K562 (cell line): Measurements from ENCODE around the gene PCNX2. TPM values are rescaled to one million over a fixed set of nuclear protein-coding genes. Genes with fewer than 3 reads are reported as not detected.

Experiments used
- ATAC-seq: fragments of 200-7000 bp; cut with Tn5 transposase; 3 replicates; pipeline ENCODE4 v1.9.1; 2020; ENCODE audit warnings: moderate library complexity
- BruUV-seq: library from RNA; stranded (reverse); fragments of 400-500 nt; replicated peaks from 2 replicates; lab custom pipeline; 2021; lab: Mats Ljungman, UMichigan
- CTCF ChIA-PET: fragments of 300-600 bp; formaldehyde crosslinking; extraction: SDS; loops from one replicate; lab custom pipeline; 2021; ENCODE audit warnings: low intra/inter-chr PET ratio; lab: Yijun Ruan, JAX
- POLR2A ChIA-PET: fragments of 300-600, 350-650 bp; sonication (Branson Sonifier 250); formaldehyde crosslinking; extraction: SDS; loops from one replicate; lab custom pipeline; 2021; ENCODE audit warnings: antibody characterized with exemption, inconsistent platforms; lab: Yijun Ruan, JAX
- DNase-seq, 4 experiments: peaks; one replicate each; pipeline versions ENCODE4 v3.0.0 to v3.0.0-alpha.2; 2011 to 2018; ENCODE audit warnings: low spot score in 3 of 4, mixed read lengths in 3 of 4; ENCODE audit errors: extremely low read depth in 1 of 4
- FAIRE-seq: peaks from 2 replicates; lab custom pipeline; 2011; peaks lifted over from hg19 to GRCh38; lab: Jason Lieb, UNC
- H2AFZ ChIP-seq: 2 replicates; pipeline ENCODE4 v1.6.0; 2011; ENCODE audit warnings: low read depth, low read length, control low read depth, inconsistent platforms
- H3K27ac ChIP-seq: fragments of 200-600 bp; 3 replicates; pipeline ENCODE4 v1.8.0; 2011; ENCODE audit warnings: low read depth, mild to moderate bottlenecking, control low read depth, inconsistent platforms, low read length, moderate library complexity, mixed read lengths; ENCODE audit errors: extremely low read depth
- H3K27me3 ChIP-seq, 2 experiments: fragments of 300-600 bp in 1 of 2; 2 replicates in 1 of 2; 3 replicates in 1 of 2; pipeline versions ENCODE4 v1.6.0 to v1.8.0; 2011; ENCODE audit warnings: inconsistent platforms in 2 of 2, low read length in 2 of 2, mild to moderate bottlenecking in 1 of 2, mixed read lengths in 1 of 2, moderate library complexity in 1 of 2; ENCODE audit not compliant: control insufficient read depth in 2 of 2, insufficient read depth in 2 of 2
- H3K36me3 ChIP-seq: fragments of 300-600 bp; 3 replicates; pipeline ENCODE4 v1.8.0; 2011; ENCODE audit warnings: mild to moderate bottlenecking, low read length, inconsistent platforms; ENCODE audit not compliant: control insufficient read depth, insufficient read depth
- H3K4me1 ChIP-seq, 2 experiments: fragments of 200-600 bp in 1 of 2; replicated peaks in 1 of 2; 2 replicates in 1 of 2; 3 replicates in 1 of 2; pipeline versions ENCODE4 v1.5.1 to v1.8.0; 2011; ENCODE audit warnings: inconsistent platforms in 2 of 2, low read length in 2 of 2, mild to moderate bottlenecking in 1 of 2, mixed read lengths in 1 of 2, moderate library complexity in 1 of 2; ENCODE audit not compliant: control insufficient read depth in 2 of 2, insufficient read depth in 2 of 2
- H3K4me2 ChIP-seq: 2 replicates; pipeline ENCODE4 v1.6.1; 2011; ENCODE audit warnings: low read length, control low read depth, inconsistent platforms, mixed read lengths; ENCODE audit not compliant: insufficient read depth
- H3K4me3 ChIP-seq: fragments of 200-600 bp; sonication (generic), shearing (Covaris generic); 2 replicates; pipeline ENCODE4 v1.5.1; 2016; ENCODE audit warnings: control low read depth, inconsistent platforms
- H3K79me2 ChIP-seq: fragments of 200-600 bp; 3 replicates; pipeline ENCODE4 v1.8.0; 2011; ENCODE audit warnings: low read length, inconsistent platforms; ENCODE audit not compliant: control insufficient read depth, insufficient read depth
- H3K9ac ChIP-seq, 2 experiments: 2 replicates each; pipeline versions ENCODE4 v1.6.0 to v1.6.1; 2011; ENCODE audit warnings: low read depth in 2 of 2, low read length in 2 of 2, control low read depth in 1 of 2, inconsistent platforms in 1 of 2, mild to moderate bottlenecking in 1 of 2, mixed read lengths in 1 of 2; ENCODE audit not compliant: insufficient read depth in 1 of 2
- H3K9me1 ChIP-seq: one replicate; pipeline ENCODE4 v1.6.0; 2011; ENCODE audit warnings: inconsistent platforms, mild to moderate bottlenecking, low read length, moderate library complexity; ENCODE audit not compliant: control insufficient read depth, insufficient read depth
- H3K9me3 ChIP-seq: replicated peaks from 2 replicates; pipeline ENCODE4 v1.5.1; 2011; ENCODE audit warnings: low read depth, low read length, inconsistent platforms; ENCODE audit not compliant: control insufficient read depth, insufficient read depth
- H4K20me1 ChIP-seq: replicated peaks from 2 replicates; pipeline ENCODE4 v1.6.1; 2011; ENCODE audit warnings: low read length, inconsistent platforms, mixed read lengths; ENCODE audit not compliant: control insufficient read depth, insufficient read depth
- C11orf30 ChIP-seq: fragments of 450-650 bp; IDR thresholded peaks from 2 replicates; pipeline ENCODE4 v1.6.1; 2016; ENCODE audit warnings: low read depth, mild to moderate bottlenecking
- CHD7 ChIP-seq: fragments of 200-600 bp; sonication (generic); IDR thresholded peaks from one replicate; pipeline ENCODE4 v1.6.1; 2012; ENCODE audit warnings: mild to moderate bottlenecking, low read depth, low read length, inconsistent platforms
- FOXK1 ChIP-seq: sonication (generic); formaldehyde crosslinking; IDR thresholded peaks from 2 replicates; pipeline ENCODE4 v1.8.0; 2022; ENCODE audit warnings: missing genetic modification reagents, mild to moderate bottlenecking, borderline replicate concordance
- GTF2A2 ChIP-seq: IDR thresholded peaks from 2 replicates; pipeline ENCODE4 v1.6.1; 2016; ENCODE audit warnings: mild to moderate bottlenecking, missing genetic modification characterization, missing compliant biosample characterization
- MAFF ChIP-seq: IDR thresholded peaks from 2 replicates; pipeline ENCODE4 v1.6.1; 2012; ENCODE audit warnings: low read length, improper control_type of control experiment
- MCM2 ChIP-seq: fragments of 450-650 bp; IDR thresholded peaks from 2 replicates; pipeline ENCODE4 v1.6.1; 2017; ENCODE audit warnings: low read depth, mild to moderate bottlenecking
- MED1 ChIP-seq: sonication (generic); formaldehyde crosslinking; IDR thresholded peaks from 2 replicates; pipeline ENCODE4 v1.8.1; 2023; ENCODE audit warnings: missing genetic modification reagents, borderline replicate concordance
- PHB2 ChIP-seq: fragments of 450-650 bp; IDR thresholded peaks from 2 replicates; pipeline ENCODE4 v1.6.1; 2017; ENCODE audit warnings: low read depth
- PURB ChIP-seq: sonication (generic); formaldehyde crosslinking; IDR thresholded peaks from 2 replicates; pipeline ENCODE4 v1.9.0; 2021; ENCODE audit warnings: low read depth, mild to moderate bottlenecking, missing genetic modification reagents
- SNIP1 ChIP-seq: fragments of 450-650 bp; IDR thresholded peaks from 2 replicates; pipeline ENCODE4 v1.7.1; 2017; ENCODE audit warnings: low read depth, mild to moderate bottlenecking
- SPI1 ChIP-seq: IDR thresholded peaks from 2 replicates; pipeline ENCODE4 v1.6.1; 2011; ENCODE audit warnings: low read depth, low read length, control low read depth, borderline replicate concordance
- ZNF436 ChIP-seq: fragments of 250-450, 450-650 bp; sonication (Bioruptor Pico); formaldehyde crosslinking; IDR thresholded peaks from 2 replicates; pipeline ENCODE4 v1.7.0; 2020; ENCODE audit warnings: mild to moderate bottlenecking
- WGBS: fragments of 100-300 bp; shearing (Covaris generic); methylation state at CpG from one replicate; pipeline ENCODE4 v1.1.6; 2016; ENCODE audit warnings: low coverage, mixed read lengths; ENCODE audit not compliant: insufficient coverage; ENCODE audit errors: missing lambda C conversion rate; 5-methylcytosine and 5-hydroxymethylcytosine counted together
- in situ Hi-C: fragments of 300-500 bp; cut with MboI; formaldehyde crosslinking; loops from 4 replicates; pipeline ENCODE4 v1.15.0; 2018; ENCODE audit warnings: inconsistent platforms, mixed read lengths
- intact Hi-C: fragments of 100-400 bp; cut with micrococcal nuclease; formaldehyde crosslinking; loops from 2 replicates; pipeline ENCODE4 v1.14.2; 2022
- polyA plus RNA-seq, 8 experiments: library from polyadenylated mRNA; depleted of rRNA in 4 of 8; stranded (reverse) in 5 of 8; unstranded in 3 of 8; fragments of >200 nt; fragmentation: Nextera tagmentation in 2 of 8; fragmentation: Illumina TruSeq in 1 of 8; extraction: Ambion mirVana in 2 of 8; extraction: Trizol in 1 of 8; gene quantifications; 2 replicates each; pipeline versions ENCODE4 v1.2.1 to v1.2.3, GENCODE V29; 2011 to 2014; ENCODE audit warnings: inconsistent platforms in 1 of 8, missing spikeins in 1 of 8
- total RNA-seq, 7 experiments: library from RNA; depleted of rRNA in 6 of 7; stranded (reverse); fragments of >200 nt in 6 of 7; fragmentation: Illumina TruSeq in 2 of 7; extraction: Trizol in 2 of 7; gene quantifications; 2 replicates each; pipeline versions ENCODE4 v1.2.1 to v1.2.3, GENCODE V29; 2011 to 2021; ENCODE audit warnings: low replicate concordance in 1 of 7

Gene PCNX2
- total and polyA plus RNA-seq, 9 of the 15 experiments (the other 6 are each of a cell fraction or from before 2014, with no cell fraction given): 0.07 to 0.33 TPM; not detected in 7

GRCh38 chr1:233336554-233337456 lies 41.3 kb upstream of the PCNX2 start:
- 2% methylated on average over 5 of the region's 5 CpGs for WGBS
- intact Hi-C loops: no loop called here
- FAIRE-seq: no peak
- H4K20me1 ChIP-seq: peaks cover 4% of the 10 kb centered on the region; the same call in 1 of the 2 replicates
- H3K9ac ChIP-seq: no peak overlapping the region
- CTCF ChIA-PET: no interaction called here
- no peaks in the 10 kb centered on the region for H3K36me3 ChIP-seq
- H3K4me1 ChIP-seq: no peaks in the 10 kb centered on the region
- no peak for DNase-seq
- H3K27me3 ChIP-seq: peaks cover 0 to 5% of the 10 kb centered on the region in 2 experiments; a peak in 2 of 5 replicates
- no peak overlapping the region for H3K4me2 ChIP-seq
- H3K9me3 ChIP-seq: no peaks in the 10 kb centered on the region
- no TSS peak for BruUV-seq
- H3K27ac ChIP-seq: no peak overlapping the region
- no peak for ATAC-seq
- in situ Hi-C loops: no loop called here
- no peaks in the 10 kb centered on the region for H3K79me2 ChIP-seq
- no peaks in the 10 kb centered on the region for H3K9me1 ChIP-seq
- no peak overlapping the region for H3K4me3 ChIP-seq
- POLR2A ChIA-PET: no interaction called here
- H2AFZ ChIP-seq: no peak overlapping the region
- TF ChIP-seq SPI1 (no peak), ZNF436 (no peak), FOXK1 (no peak), MAFF (peak; percentile 33; the same call in 1 of the 2 replicates), PURB (CRISPR knock-in tag) (no peak), PHB2 (no peak), MCM2 (no peak), CHD7 (no peak), MED1 (CRISPR knock-in tag) (no peak), GTF2A2 (no peak), C11orf30 (peak; percentile 72; the same call in 1 of the 2 replicates), SNIP1 (no peak)
